Tibial nerve (tissue), 4 donors: Measurements from ENCODE around the gene MYO3B.

Source experiments
- CTCF ChIP-seq, 5 experiments: fragments of 200-600 bp in 3 of 5; fragments of 450-650 bp in 2 of 5; sonication (generic) in 3 of 5; IDR thresholded peaks; one replicate each; pipeline ENCODE4 v1.5.1; 2016 to 2019; ENCODE audit warnings: antibody characterized with exemption in 5 of 5, mild to moderate bottlenecking in 3 of 5, moderate library complexity in 2 of 5
- EP300 ChIP-seq, 2 donors: sonication (generic); formaldehyde crosslinking; IDR thresholded peaks; one replicate each; pipeline ENCODE4 v1.6.1; 2017; ENCODE audit warnings: antibody characterized with exemption in 2 of 2, mild to moderate bottlenecking in 1 of 2
- POLR2A ChIP-seq, 2 donors: fragments of 450-650 bp; IDR thresholded peaks; one replicate each; pipeline ENCODE4 v1.6.1; 2017; ENCODE audit warnings: antibody characterized with exemption in 2 of 2, mild to moderate bottlenecking in 2 of 2, moderate library complexity in 2 of 2

DNA sequence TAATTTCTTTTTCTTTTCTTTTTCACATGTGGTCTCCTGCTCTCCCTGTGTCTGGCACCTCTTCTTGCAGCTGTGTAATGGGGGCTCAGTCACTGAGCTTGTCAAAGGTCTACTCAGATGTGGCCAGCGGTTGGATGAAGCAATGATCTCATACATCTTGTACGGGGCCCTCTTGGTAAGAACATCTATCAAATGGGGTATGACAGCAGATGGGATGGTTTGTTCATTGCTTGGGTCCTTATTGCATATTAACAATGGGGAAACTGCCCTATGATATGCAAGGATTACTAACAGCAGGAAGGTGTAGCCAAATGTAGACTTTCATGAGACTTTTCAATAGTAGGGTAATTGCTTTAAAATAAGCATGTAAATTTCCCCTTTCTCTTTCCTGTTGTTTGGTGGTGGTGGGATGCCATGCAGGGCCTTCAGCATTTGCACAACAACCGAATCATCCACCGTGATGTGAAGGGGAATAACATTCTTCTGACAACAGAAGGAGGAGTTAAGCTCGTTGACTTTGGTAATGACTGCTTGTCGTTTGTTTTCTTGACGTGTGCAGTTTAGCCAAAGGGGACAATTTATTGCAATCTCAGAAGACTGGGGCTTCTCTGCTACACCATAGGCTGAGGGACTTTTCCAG is 36.5 kb downstream of the MYO3B start:
- TF ChIP-seq CTCF (IDR thresholded peaks at IDR 0.05), result no peak
- no peak for TF ChIP-seq POLR2A (IDR thresholded peaks at IDR 0.05)
- TF ChIP-seq EP300 (IDR thresholded peaks at IDR 0.05), result no peak
